ENCODE data around the gene AGAP1.

The AGAP1 gene

GRCh38 chr2:235533198-235533597, 39.4 kb downstream of the AGAP1 start:
- DNase-seq (ENCODE audit: low read depth in 2 of 2): no peak

GRCh38 chr2:235533616-235534385, 40.0 kb downstream of the AGAP1 start:
- no peak for DNase-seq (ENCODE audit: low read depth in 2 of 2)

DNA sequence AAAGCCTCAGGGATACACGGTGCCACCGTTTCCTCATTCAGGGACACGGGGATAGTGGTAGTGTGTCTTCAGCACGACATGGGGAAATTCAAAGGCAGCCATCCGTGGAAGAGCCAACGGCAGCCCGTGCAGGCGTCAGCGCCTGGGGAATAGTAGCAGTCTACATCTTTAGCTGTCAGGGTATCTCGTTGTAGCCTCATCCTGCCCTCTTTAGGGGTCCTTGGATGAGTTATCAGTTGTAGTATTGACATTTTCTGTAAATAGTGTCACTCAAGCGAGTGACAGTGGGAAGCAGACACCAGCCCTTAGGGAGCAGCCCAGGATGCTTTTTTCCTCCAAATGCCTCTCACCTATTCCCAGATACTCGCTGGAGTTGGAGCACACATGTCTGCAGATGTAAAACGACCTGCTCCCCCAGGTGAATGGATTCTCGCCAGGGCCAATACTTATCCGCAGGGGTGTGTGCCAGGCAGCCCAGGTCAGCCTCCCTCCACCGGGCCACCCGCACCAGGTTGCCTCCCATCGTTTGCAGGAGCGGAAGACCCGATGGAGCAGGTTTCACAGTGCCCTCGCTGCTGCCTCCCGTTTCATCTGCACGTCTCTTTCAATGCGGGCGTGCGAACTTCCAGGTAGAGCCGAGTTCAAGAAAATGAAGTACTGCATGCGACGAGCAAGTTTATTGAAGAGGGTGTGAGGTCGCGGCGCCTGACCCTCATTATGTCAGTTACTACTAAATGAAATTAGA, 41.0 kb downstream of the AGAP1 start:
- no peak for DNase-seq (ENCODE audit: low read depth in 2 of 2)

DNA sequence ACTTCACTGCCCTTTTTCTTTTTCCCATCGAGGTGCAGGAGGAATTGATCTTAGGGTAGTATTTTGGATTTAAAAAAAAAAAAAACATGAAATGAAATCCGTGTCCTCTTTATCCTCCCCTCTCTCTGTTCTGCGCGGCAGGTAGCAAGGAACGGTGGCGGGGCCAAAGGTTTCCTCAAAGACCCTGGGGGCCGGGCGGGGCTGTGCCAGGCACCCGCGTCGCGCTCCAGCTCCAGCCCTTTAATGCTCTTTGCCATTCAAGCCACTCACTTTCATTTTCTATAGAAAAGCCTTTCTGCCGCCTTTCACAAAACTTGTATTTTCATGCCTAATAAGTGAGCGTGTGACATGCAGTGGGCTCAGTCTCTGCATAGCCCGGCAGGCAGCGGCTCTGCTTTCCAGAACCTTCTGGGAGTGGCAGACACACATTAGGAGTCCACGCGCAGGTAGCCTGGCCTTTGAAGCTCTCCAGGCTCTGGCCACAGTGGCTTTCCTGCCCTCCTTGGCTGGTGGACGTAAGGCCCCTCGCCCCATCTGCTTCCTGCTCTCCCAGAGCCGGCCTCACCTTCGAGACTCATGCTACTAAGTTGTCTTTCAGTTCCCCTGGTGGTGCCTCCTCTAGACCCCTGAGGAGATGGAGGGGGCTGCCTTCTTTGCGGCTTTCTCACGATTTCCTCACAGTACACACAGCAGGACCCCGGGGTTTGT, 41.7 kb downstream of the AGAP1 start:
- no peak for DNase-seq (ENCODE audit: low read depth in 2 of 2)

DNA sequence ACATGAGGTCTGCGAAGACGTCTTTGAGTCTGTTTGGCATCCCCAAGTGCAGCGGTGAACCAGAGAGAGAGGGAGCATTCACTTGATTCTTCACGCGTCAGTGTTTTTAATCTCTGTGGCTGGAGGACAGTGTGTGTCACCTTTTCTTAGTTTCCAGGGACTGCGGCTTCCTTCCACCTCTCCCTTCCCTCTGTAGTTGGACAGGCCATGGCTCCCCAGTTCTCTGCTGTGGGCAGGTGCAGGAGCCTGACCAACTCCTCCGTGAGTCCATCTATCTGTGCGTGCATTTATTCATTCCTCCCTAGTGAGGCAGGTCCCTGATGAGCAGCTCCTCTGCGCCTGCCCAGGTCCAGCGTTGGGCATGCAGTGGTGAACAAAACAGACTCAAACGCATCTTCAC, 42.9 kb downstream of the AGAP1 start:
- DNase-seq (ENCODE audit: low read depth in 2 of 2): no peak

- no peak for DNase-seq (ENCODE audit: low read depth in 2 of 2)
Measured at GRCh38 chr2:235537186-235537585, 43.3 kb downstream of the AGAP1 start.

DNA sequence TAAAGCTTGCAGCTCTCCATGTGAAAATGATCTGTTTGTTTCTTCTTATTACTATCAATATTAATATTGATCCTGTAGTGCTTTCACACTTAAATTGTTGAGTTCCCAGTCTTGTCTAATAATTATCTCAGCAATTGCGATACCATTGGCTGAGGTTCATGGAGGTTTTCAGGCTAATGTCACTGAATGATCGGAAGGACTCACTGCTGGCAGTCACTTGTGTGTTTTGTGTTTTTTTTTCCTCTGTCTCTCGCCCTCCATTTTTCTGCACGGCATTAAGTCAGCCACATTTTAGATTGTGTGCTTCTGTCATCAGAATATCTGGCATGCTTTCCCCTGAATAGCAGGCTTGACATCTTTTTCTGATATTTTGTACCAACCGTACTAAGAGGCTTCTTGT, 43.7 kb downstream of the AGAP1 start:
- DNase-seq (ENCODE audit: low read depth in 2 of 2): no peak

DNA sequence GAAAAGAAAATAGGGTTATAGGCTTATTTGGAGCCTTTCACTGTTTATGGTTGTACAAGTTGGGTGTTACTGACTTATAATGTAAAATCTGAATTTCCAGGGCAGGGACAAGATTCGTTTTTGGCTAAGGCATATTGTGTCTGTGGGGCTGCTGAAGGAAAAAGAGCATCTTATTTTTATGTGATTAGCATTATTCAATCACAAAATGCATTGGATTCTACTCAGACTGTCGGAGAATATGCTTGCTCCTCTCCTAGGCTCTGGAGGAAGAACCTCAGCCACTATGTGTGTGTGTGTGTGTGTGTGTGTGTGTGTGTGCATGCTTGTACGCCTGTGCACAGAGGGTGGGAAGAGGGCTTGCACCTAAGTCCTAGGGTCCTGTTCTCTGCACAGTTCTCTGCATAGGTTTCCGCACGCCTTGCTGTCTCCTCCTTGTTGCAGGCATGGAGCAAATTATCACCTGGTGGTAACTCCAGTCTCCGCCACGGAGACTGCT, 44.3 kb downstream of the AGAP1 start:
- no peak for DNase-seq (ENCODE audit: low read depth in 2 of 2)

GRCh38 chr2:235538981-235539380, 45.1 kb downstream of the AGAP1 start:
- DNase-seq (ENCODE audit: low read depth in 2 of 2): no peak

GRCh38 chr2:235539773-235540172, 45.9 kb downstream of the AGAP1 start:
- DNase-seq (ENCODE audit: low read depth in 2 of 2): no peak

- DNase-seq (ENCODE audit: low read depth in 2 of 2): no peak
Measured at GRCh38 chr2:235541016-235541415, 47.2 kb downstream of the AGAP1 start.

DNA sequence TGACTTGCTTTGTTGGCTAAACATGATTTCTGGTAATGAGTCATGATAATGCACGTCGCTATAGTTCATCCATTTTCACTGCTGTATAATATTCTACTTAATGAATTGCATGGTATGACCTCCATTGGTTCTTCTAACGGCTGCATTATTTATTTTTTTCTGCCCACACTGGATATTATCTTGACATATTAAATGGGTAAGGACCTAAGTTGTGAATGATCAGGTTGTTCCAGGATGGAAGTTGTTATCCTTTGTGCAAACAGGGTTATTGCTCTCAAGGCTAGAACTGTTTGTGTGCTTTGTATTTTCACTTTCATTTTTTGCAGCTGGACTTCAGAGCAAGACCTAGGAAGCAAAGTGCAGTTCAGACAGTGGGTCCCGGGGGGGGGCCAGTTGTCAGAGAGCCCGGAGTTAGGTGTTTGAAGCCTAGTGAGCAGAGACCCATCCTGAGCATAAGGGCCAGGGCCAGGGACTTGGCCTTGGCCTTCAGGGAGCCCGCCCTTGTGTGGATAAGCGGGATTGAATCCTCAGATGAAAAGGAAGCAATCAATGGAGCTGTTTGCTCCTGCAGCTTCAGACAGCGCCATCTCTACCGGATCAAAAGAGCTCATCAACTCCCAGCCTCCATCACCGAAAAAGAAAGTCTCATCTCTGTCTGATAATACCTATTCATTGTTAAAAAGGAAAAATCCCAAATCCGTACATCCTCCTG, 48.2 kb downstream of the AGAP1 start:
- no peak for DNase-seq (ENCODE audit: low read depth in 2 of 2)

DNA sequence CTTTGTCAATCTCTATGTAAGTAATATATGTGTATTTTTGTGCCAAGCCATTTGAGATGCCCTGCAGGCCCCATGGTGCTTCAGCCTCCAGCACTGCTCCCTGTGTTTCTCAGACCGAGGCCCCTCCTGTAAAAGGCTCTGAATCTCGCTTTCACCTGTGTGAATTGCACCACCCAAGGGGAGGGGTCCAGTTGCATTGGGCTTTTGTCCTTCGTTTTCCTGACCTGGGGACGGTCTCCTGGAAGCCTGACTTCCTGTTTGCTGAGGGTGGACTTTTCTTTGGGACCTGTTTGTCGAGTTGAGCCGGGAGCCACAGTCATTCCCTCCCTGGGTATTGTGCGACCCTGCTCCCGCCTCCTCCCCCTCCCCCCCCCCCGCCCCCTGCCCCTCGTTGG, 48.9 kb downstream of the AGAP1 start:
- DNase-seq (ENCODE audit: low read depth in 2 of 2): no peak

DNA sequence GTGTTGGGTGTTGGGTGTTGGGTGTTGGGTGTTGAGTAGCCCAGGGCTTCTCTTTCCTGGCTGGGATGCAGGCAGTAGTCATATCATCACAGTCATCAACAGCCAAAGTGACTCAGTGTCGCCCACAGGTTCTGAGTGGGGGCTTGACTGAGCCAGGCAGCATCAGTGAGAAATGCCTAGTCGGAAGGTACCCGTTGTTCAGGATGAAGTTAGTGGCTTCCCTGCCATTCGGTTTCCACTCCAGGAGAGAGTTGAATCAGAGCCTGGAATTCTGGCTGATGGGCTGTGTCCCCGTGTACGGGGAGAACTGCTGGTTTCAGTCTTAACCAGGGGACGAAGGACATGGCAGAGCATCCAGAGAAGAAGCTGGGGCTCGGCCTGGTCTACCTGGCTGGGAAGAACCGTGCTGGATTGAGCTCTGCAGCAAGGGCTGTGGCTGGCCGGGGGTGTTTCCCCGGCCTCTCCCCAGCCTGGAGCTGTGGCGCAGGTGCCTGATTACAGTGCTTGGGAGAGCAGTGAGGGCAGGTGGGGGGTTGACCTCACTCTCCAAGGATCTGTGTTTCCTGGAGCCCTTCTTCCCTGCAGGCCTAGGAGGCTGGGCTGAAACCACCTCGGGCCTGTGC, 49.4 kb downstream of the AGAP1 start:
- DNase-seq (ENCODE audit: low read depth in 2 of 2): no peak

DNA sequence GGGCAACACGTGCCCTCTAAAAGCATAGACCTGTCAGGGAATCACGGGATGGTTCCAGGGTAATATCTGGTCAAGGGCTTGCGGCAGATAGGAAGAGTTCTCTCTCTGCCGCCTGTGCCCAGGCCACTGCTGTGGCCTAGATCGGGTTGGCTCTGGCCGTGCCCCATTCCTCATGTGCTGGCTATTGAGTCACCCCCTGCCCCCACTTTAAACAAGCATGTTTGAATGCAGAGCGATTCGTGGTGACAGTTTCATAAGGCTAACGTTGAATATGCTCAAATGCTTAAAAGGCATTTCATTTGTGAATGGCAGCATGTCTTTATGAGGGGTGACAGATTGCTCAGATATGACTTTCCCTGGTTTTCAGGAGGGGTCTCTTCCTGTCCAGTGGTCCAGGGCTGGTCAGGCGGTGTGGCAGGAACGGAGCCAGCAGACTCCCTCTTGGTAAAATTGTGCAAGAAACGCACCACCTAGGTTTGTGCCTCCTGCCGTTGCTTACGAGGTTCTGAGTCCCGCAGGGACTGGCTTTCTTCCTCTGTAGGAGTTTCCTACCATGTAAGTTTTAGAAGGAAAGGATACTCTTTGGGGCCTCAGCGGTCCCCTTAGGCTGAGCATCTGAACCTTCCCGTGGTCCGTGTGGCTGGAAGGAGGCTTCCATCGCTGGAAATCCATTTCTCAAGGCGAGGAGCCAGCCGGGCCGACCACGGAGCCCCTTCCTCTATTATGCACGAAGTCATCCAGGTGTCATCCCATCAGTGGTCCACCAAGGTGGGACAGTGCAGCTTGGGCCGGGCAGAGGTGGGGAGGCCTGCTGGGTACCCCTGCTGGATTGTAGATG, 50.2 kb downstream of the AGAP1 start:
- no peak for DNase-seq (ENCODE audit: low read depth in 2 of 2)

GRCh38 chr2:235544689-235544969, 50.8 kb downstream of the AGAP1 start:
- DNase-seq (ENCODE audit: low read depth in 2 of 2): no peak

GRCh38 chr2:235545339-235546150, 51.7 kb downstream of the AGAP1 start:
- no peak for DNase-seq (ENCODE audit: low read depth in 2 of 2)

- no peak for DNase-seq (ENCODE audit: low read depth in 2 of 2)
Measured at GRCh38 chr2:235546151-235546435, 52.2 kb downstream of the AGAP1 start.

DNA sequence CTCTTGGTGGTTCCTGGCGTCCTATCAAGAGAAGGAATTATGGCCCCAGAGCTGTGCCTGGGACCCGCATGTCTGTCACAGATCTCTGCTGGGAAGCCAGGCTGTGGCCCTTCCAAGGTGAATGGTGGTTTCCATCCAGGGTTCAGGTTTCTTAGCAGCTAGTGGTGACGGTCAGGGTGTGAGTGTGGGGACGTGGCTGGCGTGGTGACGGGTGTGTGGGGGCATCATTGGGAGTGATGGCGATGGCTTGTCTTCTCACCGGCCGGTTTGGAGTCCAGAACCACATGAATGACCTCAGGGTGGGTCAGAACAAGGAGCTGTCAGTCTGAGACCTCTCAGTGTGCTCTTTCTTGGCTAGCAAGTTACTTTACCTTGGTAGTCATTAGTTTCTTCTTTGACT, 52.6 kb downstream of the AGAP1 start:
- no peak for DNase-seq (ENCODE audit: low read depth in 2 of 2)

- no peak for DNase-seq (ENCODE audit: low read depth in 2 of 2)
Measured at GRCh38 chr2:235549735-235550377, 56.0 kb downstream of the AGAP1 start.

Measured in stimulated activated CD4-positive, alpha-beta T cell treated with anti-CD3 and anti-CD28 coated beads, Interleukin-1b, Interleukin-23, amount 100 ng/mL, for 4 hours (primary cell).